Activated T-cell treated with anti-CD3 and anti-CD28 coated beads, Interleukin-2, amount 50 U/mL, for 24 hours (primary cell): Measurements from ENCODE around the gene PHLDA1.
"Not testable (repeated sequence)": the region's sequence is repeated elsewhere in the genome, so short reads cannot be mapped to it uniquely, and the experiment has no call there.

Experiments used
- DNase-seq: peaks from one replicate; pipeline ENCODE4 v3.0.0-alpha.2; 2020
- H3K27ac Mint-ChIP-seq: 2 replicates; pipeline ENCODE4 v1.8.0; 2020; ENCODE audit warnings: mild to moderate bottlenecking, mixed read lengths
- H3K27me3 Mint-ChIP-seq: 2 replicates; pipeline ENCODE4 v1.8.0; 2020; ENCODE audit warnings: mixed read lengths
- H3K36me3 Mint-ChIP-seq: 2 replicates; pipeline ENCODE4 v1.8.0; 2020; ENCODE audit warnings: low read depth, mixed read lengths
- H3K4me1 Mint-ChIP-seq: 2 replicates; pipeline ENCODE4 v1.8.0; 2020; ENCODE audit warnings: low read depth, mixed read lengths
- H3K4me3 Mint-ChIP-seq: 2 replicates; pipeline ENCODE4 v1.8.0; 2020; ENCODE audit warnings: mild to moderate bottlenecking, moderate library complexity, mixed read lengths
- H3K9me3 Mint-ChIP-seq: 2 replicates; pipeline ENCODE4 v1.8.0; 2020; ENCODE audit warnings: mixed read lengths

PHLDA1 gene

DNA sequence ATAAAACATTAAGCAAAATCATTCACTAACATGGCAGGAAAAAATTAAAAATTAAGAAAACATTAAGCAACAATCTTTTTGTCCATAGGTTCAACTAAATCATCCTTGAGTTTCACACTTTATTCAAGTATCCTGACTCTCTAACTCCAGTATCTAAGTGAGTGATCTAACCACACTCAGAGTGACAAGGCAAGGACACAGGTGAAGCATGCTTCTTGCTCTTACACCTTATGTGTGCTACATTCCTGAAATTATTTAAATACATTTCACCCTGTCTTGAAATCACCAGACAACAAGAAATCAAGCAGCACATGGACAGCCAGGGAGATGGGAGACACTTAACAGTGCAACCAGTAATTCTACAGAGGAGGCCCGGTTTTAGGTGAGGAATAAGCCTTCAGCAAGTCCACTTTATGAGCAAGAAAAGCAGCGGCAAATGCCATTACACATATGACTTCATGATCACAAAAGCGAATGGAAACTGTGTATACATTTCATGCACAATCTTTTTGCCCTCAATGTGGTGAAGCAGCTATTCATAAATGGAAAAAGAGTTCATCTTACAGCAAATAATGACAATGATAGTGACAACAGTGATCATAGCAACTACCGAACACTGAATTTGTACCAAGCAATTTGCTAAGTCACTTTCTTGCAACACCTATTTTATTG lies 37.4 kb downstream of the PHLDA1 start:
- Mint-ChIP-seq H3K4me3 (no peak overlapping the region), H3K36me3 (no peaks in the 10 kb centered on the region), H3K27me3 (peaks cover under 1% of the 10 kb centered on the region), H3K4me1 (peaks cover 59% of the 10 kb centered on the region), H3K27ac (peak overlapping the region; percentile 86), H3K9me3 (no peaks in the 10 kb centered on the region)
- no peak for DNase-seq

GRCh38 chr12:75991753-75992152 lies 39.8 kb downstream of the PHLDA1 start:
- Mint-ChIP-seq H3K4me3 (no peak overlapping the region), H3K27me3 (peaks cover 2% of the 10 kb centered on the region), H3K4me1 (peaks cover 53% of the 10 kb centered on the region), H3K9me3 (peaks cover 3% of the 10 kb centered on the region), H3K27ac (peak overlapping the region; percentile 30), H3K36me3 (no peaks in the 10 kb centered on the region)
- DNase-seq, result no peak

- no peak for DNase-seq
- H3K27ac Mint-ChIP-seq, result no peak overlapping the region
- H3K36me3 Mint-ChIP-seq, result no peaks in the 10 kb centered on the region
- H3K4me1 Mint-ChIP-seq, result peaks cover 58% of the 10 kb centered on the region
- H3K4me3 Mint-ChIP-seq, result no peak overlapping the region
- H3K27me3 Mint-ChIP-seq, result peaks cover 2% of the 10 kb centered on the region
- H3K9me3 Mint-ChIP-seq, result peaks cover 3% of the 10 kb centered on the region
Observed at GRCh38 chr12:75990189-75990912, 41.2 kb downstream of the PHLDA1 start.

- DNase-seq, H3K9me3 Mint-ChIP-seq, H3K4me3 Mint-ChIP-seq: not testable (repeated sequence)
Observed at GRCh38 chr12:75987709-75988108, 43.9 kb downstream of the PHLDA1 start.

GRCh38 chr12:75986001-75986746 lies 45.4 kb downstream of the PHLDA1 start:
- Mint-ChIP-seq H3K9me3 (peaks cover 3% of the 10 kb centered on the region), H3K36me3 (no peaks in the 10 kb centered on the region), H3K4me1 (peaks cover 58% of the 10 kb centered on the region), H3K4me3 (no peak overlapping the region), H3K27me3 (peaks cover 2% of the 10 kb centered on the region), H3K27ac (no peak overlapping the region)
- no peak for DNase-seq

More at GRCh38 chr12:75987709-75988108, 43.9 kb downstream of the PHLDA1 start:
- H3K36me3 Mint-ChIP-seq, H3K27ac Mint-ChIP-seq, H3K27me3 Mint-ChIP-seq: not testable (repeated sequence)
- peaks cover 55% of the 10 kb centered on the region for H3K4me1 Mint-ChIP-seq

- H3K4me3 Mint-ChIP-seq, result no peak overlapping the region
- DNase-seq, result no peak
- no peaks in the 10 kb centered on the region for H3K36me3 Mint-ChIP-seq
- H3K9me3 Mint-ChIP-seq, result peaks cover 3% of the 10 kb centered on the region
- H3K27me3 Mint-ChIP-seq, result peaks cover 2% of the 10 kb centered on the region
- H3K4me1 Mint-ChIP-seq, result peaks cover 62% of the 10 kb centered on the region
- H3K27ac Mint-ChIP-seq, result no peak overlapping the region
Observed at GRCh38 chr12:75985566-75985965, 46.0 kb downstream of the PHLDA1 start.

DNA sequence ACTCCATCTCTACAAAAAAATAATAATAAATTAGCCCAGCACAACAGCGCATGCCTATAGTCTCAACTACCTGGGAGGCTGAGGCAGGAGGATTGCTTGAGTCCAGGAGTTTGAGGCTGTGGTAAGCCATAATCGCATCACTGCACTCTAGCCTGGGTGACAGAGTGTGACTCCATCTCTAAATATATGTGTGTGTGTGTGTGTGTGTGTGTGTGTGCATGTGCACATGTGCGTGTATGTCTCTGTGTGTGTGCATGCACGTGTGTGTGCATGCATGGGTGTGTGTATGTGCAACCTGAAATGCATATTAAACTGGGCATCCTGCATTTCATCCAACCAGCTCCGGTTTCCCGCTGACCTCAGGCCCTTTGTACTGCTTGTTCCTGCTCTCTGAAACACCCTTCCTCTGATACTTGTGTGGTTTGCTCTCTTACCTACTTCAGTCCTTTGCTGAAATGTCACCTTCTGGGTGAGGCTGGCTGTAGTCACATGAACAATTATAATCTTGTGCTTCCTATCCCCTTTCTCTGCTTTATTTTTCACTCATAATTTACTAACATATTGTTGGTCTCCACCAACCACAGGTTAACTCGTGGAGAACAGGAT lies 46.9 kb downstream of the PHLDA1 start:
- Mint-ChIP-seq H3K27ac (no peak overlapping the region), H3K27me3 (peaks cover 2% of the 10 kb centered on the region), H3K4me3 (no peak overlapping the region), H3K9me3 (peaks cover 3% of the 10 kb centered on the region), H3K36me3 (no peaks in the 10 kb centered on the region), H3K4me1 (peaks cover 65% of the 10 kb centered on the region)
- no peak for DNase-seq

- H3K9me3 Mint-ChIP-seq, DNase-seq, H3K36me3 Mint-ChIP-seq, H3K27me3 Mint-ChIP-seq, H3K4me3 Mint-ChIP-seq, H3K27ac Mint-ChIP-seq: not testable (repeated sequence)
- peaks cover 73% of the 10 kb centered on the region for H3K4me1 Mint-ChIP-seq
Observed at GRCh38 chr12:75983851-75984250, 47.7 kb downstream of the PHLDA1 start.

DNA sequence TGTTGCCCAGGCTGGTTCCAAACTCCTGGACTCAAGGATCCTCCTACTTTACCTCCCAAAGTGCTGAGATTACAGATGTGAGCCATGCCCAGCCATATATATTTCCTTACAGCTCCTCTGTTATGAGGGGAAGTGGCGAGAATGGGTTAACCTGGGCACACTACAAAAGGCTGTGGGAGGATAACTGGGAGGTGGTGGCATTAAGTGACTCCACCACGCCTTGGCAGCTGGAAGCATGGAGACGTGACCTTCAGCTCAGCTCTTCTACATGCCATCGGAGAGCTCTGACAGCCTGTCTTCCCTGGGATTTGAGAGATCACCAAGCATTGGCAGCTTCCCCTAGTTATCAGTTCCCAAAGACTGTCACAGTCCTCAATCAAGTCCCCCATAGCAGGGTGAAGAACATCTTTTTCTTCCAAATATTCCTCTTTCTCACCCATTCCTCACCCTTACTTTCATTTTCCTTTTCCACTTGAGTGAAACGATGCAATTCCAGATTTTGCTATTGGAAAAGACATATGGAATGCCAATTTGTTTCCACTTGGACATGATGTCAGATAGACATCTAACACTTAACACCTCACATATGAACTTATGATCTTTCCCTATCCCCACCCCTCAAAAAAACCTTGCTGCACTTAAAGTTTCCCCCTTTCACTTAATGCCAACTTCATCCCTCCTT lies 48.5 kb downstream of the PHLDA1 start:
- no peak for DNase-seq
- no peak overlapping the region for H3K4me3 Mint-ChIP-seq
- H3K4me1 Mint-ChIP-seq, result peaks cover 80% of the 10 kb centered on the region
- H3K36me3 Mint-ChIP-seq, result no peaks in the 10 kb centered on the region
- H3K9me3 Mint-ChIP-seq, result peaks cover 2% of the 10 kb centered on the region
- H3K27ac Mint-ChIP-seq, result no peak overlapping the region
- no peaks in the 10 kb centered on the region for H3K27me3 Mint-ChIP-seq

- peaks cover 84% of the 10 kb centered on the region for H3K4me1 Mint-ChIP-seq
Observed at GRCh38 chr12:75982169-75982564, 49.4 kb downstream of the PHLDA1 start.

GRCh38 chr12:75981247-75982168 lies 50.1 kb downstream of the PHLDA1 start:
- no peak for DNase-seq
- H3K27me3 Mint-ChIP-seq, result no peaks in the 10 kb centered on the region
- H3K27ac Mint-ChIP-seq, result peak overlapping the region; percentile 42
- no peaks in the 10 kb centered on the region for H3K36me3 Mint-ChIP-seq
- H3K4me1 Mint-ChIP-seq, result peaks cover 83% of the 10 kb centered on the region
- no peaks in the 10 kb centered on the region for H3K9me3 Mint-ChIP-seq
- no peak overlapping the region for H3K4me3 Mint-ChIP-seq

More at GRCh38 chr12:75982169-75982564, 49.4 kb downstream of the PHLDA1 start:
- no peak overlapping the region for H3K4me3 Mint-ChIP-seq
- H3K27me3 Mint-ChIP-seq, result no peaks in the 10 kb centered on the region
- no peak for DNase-seq
- H3K36me3 Mint-ChIP-seq, result no peaks in the 10 kb centered on the region
- no peaks in the 10 kb centered on the region for H3K9me3 Mint-ChIP-seq
- no peak overlapping the region for H3K27ac Mint-ChIP-seq

GRCh38 chr12:75979181-75979580 lies 52.4 kb downstream of the PHLDA1 start:
- Mint-ChIP-seq H3K27ac (peak overlapping the region; percentile 99), H3K9me3 (no peaks in the 10 kb centered on the region), H3K36me3 (no peaks in the 10 kb centered on the region), H3K27me3 (no peaks in the 10 kb centered on the region), H3K4me3 (peak overlapping the region; percentile 66), H3K4me1 (peaks cover 81% of the 10 kb centered on the region)
- DNase-seq, result no peak

- peak overlapping the region; percentile 99 for H3K27ac Mint-ChIP-seq
- H3K27me3 Mint-ChIP-seq, result no peaks in the 10 kb centered on the region
- no peaks in the 10 kb centered on the region for H3K9me3 Mint-ChIP-seq
- H3K36me3 Mint-ChIP-seq, result no peaks in the 10 kb centered on the region
- no peak for DNase-seq
- peaks cover 83% of the 10 kb centered on the region for H3K4me1 Mint-ChIP-seq
- H3K4me3 Mint-ChIP-seq, result peak overlapping the region; percentile 66
Observed at GRCh38 chr12:75978677-75979076, 52.9 kb downstream of the PHLDA1 start.
